ENCODE data around the gene PTPN18.

- TF ChIP-seq POLR2A (IDR thresholded peaks at IDR 0.05; ENCODE audit: low read depth, low read length) (no peak), TAF1 (IDR thresholded peaks at IDR 0.05; ENCODE audit: borderline replicate concordance, low read depth, low read length) (no peak), POLR2AphosphoS5 (IDR thresholded peaks at IDR 0.05; ENCODE audit: low read depth, low read length) (no peak)
Observed at GRCh38 chr2:130319536-130319935, 36.3 kb upstream of the PTPN18 start.

All from GM12892 (cell line).